ENCODE measurements around the gene CPT2.

DNA sequence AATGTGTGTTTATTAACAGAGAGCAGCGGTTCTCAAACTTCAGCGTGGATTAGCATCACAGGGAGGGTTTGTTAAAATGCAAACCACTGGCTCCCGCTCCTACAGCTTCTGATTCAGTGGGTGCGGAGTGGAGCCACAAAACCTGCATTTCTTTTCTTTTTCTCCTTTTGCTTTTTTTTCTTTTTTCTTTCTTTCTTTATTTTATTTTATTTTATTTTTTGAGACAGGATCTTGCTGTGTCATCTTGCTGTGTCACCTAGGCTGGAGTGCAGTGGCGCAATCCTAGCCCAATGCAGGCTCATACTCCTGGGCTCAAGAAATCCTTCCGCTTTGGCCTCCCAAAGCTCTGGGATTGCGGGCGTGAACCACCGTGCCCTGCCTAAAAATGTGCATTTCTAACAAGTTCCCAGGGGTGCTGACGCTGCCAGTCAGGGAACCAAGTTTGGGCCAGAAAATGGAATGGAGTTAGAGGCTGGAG lies 33.3 kb upstream of the CPT2 start:
- TF ChIP-seq, protein P1, sequence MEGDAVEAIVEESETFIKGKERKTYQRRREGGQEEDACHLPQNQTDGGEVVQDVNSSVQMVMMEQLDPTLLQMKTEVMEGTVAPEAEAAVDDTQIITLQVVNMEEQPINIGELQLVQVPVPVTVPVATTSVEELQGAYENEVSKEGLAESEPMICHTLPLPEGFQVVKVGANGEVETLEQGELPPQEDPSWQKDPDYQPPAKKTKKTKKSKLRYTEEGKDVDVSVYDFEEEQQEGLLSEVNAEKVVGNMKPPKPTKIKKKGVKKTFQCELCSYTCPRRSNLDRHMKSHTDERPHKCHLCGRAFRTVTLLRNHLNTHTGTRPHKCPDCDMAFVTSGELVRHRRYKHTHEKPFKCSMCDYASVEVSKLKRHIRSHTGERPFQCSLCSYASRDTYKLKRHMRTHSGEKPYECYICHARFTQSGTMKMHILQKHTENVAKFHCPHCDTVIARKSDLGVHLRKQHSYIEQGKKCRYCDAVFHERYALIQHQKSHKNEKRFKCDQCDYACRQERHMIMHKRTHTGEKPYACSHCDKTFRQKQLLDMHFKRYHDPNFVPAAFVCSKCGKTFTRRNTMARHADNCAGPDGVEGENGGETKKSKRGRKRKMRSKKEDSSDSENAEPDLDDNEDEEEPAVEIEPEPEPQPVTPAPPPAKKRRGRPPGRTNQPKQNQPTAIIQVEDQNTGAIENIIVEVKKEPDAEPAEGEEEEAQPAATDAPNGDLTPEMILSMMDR (conservative IDR thresholded peaks at IDR 0.05) = no peak
- no peak for TF ChIP-seq EZH2 (IDR thresholded peaks at IDR 0.05; ENCODE audit: low read depth)

Data from PC-9 (cell line).